Activated T-cell treated with anti-CD3 and anti-CD28 coated beads, Interleukin-2, amount 50 U/mL, for 72 hours (primary cell): ENCODE measurements around the gene CDH18. TPM values are rescaled to one million over a fixed set of nuclear protein-coding genes. Genes with fewer than 3 reads are reported as not detected.

ENCODE experiments used
- ATAC-seq, 2 donors: fragments of 150-1000 bp; cut with Tn5 transposase; replicated peaks in 1 of 2; 2 replicates each; pipeline ENCODE4 v1.10.0; 2021; ENCODE audit warnings: moderate library complexity in 2 of 2, mild to moderate bottlenecking in 1 of 2
- DNase-seq, 2 donors: peaks; one replicate each; pipeline ENCODE4 v3.0.0; 2021 to 2022; ENCODE audit warnings: mixed read lengths in 1 of 2
- H3K27ac Mint-ChIP-seq: one replicate; pipeline ENCODE4 v1.8.0; 2022; ENCODE audit warnings: mild to moderate bottlenecking, moderate library complexity, mixed read lengths
- H3K27me3 Mint-ChIP-seq: one replicate; pipeline ENCODE4 v1.8.0; 2022; ENCODE audit warnings: low read depth, mixed read lengths
- H3K36me3 Mint-ChIP-seq, 2 donors: one replicate each; pipeline ENCODE4 v1.8.0; 2022; ENCODE audit warnings: mixed read lengths in 2 of 2, mild to moderate bottlenecking in 1 of 2; ENCODE audit not compliant: insufficient read depth in 2 of 2
- H3K4me1 Mint-ChIP-seq: one replicate; pipeline ENCODE4 v1.8.0; 2022; ENCODE audit warnings: low read depth, mixed read lengths
- H3K4me3 Mint-ChIP-seq, 2 donors: one replicate each; pipeline ENCODE4 v1.8.0; 2022; ENCODE audit warnings: mild to moderate bottlenecking in 2 of 2, mixed read lengths in 2 of 2, moderate library complexity in 2 of 2
- H3K9me3 Mint-ChIP-seq, 2 donors: one replicate each; pipeline ENCODE4 v1.8.0; 2022; ENCODE audit warnings: mixed read lengths in 2 of 2
- total RNA-seq, 2 donors: library from RNA; stranded (reverse); gene quantifications; one replicate each; pipeline ENCODE4 v1.2.3, GENCODE V29; 2022

Gene CDH18, protein sequence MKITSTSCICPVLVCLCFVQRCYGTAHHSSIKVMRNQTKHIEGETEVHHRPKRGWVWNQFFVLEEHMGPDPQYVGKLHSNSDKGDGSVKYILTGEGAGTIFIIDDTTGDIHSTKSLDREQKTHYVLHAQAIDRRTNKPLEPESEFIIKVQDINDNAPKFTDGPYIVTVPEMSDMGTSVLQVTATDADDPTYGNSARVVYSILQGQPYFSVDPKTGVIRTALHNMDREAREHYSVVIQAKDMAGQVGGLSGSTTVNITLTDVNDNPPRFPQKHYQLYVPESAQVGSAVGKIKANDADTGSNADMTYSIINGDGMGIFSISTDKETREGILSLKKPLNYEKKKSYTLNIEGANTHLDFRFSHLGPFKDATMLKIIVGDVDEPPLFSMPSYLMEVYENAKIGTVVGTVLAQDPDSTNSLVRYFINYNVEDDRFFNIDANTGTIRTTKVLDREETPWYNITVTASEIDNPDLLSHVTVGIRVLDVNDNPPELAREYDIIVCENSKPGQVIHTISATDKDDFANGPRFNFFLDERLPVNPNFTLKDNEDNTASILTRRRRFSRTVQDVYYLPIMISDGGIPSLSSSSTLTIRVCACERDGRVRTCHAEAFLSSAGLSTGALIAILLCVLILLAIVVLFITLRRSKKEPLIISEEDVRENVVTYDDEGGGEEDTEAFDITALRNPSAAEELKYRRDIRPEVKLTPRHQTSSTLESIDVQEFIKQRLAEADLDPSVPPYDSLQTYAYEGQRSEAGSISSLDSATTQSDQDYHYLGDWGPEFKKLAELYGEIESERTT
- not detected for total RNA-seq

DNA sequence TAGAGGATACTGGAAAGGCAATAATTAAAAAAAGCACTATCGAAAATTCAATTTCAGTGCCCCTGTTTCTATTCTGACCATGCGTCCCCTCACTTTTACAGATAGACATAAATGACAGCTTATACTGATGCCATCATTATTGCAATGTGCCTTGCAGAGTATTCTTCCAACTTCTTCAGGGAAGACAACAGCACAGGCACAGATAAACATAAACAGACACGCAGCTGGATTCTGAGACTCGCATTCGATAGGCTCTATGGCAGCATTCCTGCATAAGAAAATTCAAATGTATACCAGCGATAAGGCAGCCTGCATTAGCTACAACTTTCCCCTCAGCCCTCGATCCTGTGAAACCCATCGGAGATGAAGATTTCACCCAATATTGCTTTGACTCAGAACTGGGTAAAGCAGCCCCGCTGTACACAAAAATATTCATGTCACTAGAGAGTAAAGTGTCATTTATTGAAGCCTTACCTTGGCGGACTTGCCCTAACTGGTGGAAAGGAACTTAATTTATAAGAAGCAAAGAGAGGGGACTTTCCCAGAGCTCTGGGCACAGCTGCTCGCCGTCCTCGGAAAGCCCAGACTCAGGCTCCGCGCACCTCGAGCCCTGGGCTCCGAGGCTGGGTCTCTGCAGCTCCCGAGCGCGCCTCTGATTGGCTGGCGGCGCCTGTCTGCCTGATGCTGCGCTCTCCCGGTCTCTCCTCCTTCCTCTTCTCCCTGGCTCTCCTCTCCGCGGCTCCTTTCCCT is at the start of gene CDH18:
Gene CDH18, minus strand, starts transcription at position 589 of the 750 bp plus-strand sequence. CDS start 149,214 bp downstream, outside the sequence.
- no peak within 1 kb of the TSS for H3K27ac Mint-ChIP-seq
- H3K9me3 Mint-ChIP-seq, result peaks cover 4 to 8% of the 10 kb centered on the region in 2 donors

DNA sequence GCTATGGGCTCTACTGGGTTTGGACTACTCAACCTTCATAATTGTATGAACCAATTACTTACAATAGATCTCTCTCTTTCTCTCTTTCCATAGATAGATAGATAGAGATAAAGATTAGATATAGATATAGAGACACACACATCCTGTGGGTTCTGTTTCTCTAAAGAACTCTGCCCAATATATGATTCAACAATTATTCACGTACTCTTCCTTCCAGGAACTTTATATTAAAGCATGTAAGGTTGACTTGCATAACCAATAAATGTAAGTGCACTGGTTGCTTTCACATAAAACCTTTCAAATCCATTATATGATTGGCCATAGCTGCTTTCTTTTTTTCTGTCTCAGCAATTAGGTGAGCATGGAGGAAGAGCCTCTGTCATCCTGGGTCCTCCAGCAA is 46.7 kb upstream of the CDH18 start:
- Mint-ChIP-seq H3K27ac (no peak overlapping the region), H3K4me1 (no peaks in the 10 kb centered on the region), H3K9me3 (peaks cover 10 to 17% of the 10 kb centered on the region in 2 donors), H3K36me3 (peaks cover 2 to 3% of the 10 kb centered on the region in 2 donors), H3K27me3 (no peaks in the 10 kb centered on the region), H3K4me3 (no peak overlapping the region)
- no peak for ATAC-seq
- no peak for DNase-seq

More for the DNA sequence above, at the start of gene CDH18:
- no peaks in the 10 kb centered on the region for H3K27me3 Mint-ChIP-seq
- H3K4me1 Mint-ChIP-seq, result no peaks in the 10 kb centered on the region
- no peak for ATAC-seq
- no peak for DNase-seq
- H3K36me3 Mint-ChIP-seq, result peaks cover 0 to 3% of the 10 kb centered on the region in 2 donors
- H3K4me3 Mint-ChIP-seq, result no peak within 1 kb of the TSS

DNA sequence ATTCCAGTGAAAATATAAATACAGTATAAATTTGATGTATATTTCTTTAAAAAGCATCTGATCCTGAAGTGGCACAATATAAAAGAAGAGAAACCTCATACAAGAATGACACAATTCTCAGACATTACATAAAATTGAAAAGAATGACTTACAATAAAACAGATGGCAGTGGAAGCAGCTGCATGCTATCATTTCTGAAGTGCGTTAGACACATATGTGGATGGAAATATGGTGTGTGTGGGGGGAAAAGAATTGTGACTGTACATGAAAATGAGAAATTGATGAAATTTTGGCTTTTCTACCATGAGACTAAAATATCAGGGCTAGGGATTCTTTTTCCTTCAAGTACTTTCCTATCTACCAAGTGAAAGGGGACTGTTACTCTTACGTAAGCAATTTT is 45.9 kb upstream of the CDH18 start:
- Mint-ChIP-seq H3K36me3 (peaks cover 2 to 3% of the 10 kb centered on the region in 2 donors), H3K27me3 (no peaks in the 10 kb centered on the region), H3K4me1 (no peaks in the 10 kb centered on the region), H3K9me3 (peaks cover 8 to 13% of the 10 kb centered on the region in 2 donors), H3K27ac (no peak overlapping the region), H3K4me3 (no peak overlapping the region)
- DNase-seq (no peak), ATAC-seq (no peak)

DNA sequence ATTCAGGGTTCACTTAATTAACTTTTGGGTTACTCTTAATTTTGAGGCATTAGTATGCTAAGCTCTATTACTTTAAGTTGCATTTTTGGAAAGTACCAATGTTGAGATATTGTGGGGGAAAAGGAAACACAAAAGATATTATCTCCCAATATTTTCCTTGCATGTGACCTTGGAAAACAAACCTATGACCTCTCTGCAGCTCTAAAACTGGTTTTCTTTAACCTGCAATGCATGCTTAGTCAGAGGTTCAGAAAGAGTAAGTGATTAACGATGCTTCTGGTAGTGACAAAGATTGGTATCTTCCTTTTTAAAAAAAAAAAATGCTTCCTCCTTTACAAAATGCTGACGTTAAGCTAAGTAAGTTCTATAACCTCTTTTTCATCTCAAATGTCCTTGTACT is 44.9 kb upstream of the CDH18 start:
- Mint-ChIP-seq H3K27ac (no peak overlapping the region), H3K4me1 (no peaks in the 10 kb centered on the region), H3K36me3 (peaks cover 2 to 3% of the 10 kb centered on the region in 2 donors), H3K9me3 (peaks cover 8% of the 10 kb centered on the region in 2 donors), H3K4me3 (no peak overlapping the region), H3K27me3 (no peaks in the 10 kb centered on the region)
- DNase-seq (no peak), ATAC-seq (no peak)

DNA sequence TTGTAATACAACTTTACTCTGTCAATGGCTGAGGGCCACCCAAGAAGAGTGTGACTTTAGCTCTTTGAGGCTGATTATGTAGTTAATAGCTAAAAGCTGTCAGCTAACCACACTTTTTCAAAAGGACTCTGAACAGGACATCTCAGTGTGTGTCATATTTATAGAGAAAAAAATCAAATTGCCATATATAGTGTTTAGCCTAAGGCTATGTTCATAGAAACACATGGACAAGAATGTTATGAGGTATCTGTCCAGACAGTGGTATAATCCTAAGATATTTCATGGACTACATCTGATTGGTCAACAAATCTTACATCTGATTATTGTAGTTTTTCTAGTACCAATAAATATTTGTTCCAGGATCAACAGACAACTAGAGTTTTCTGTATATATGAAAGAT is 42.1 kb upstream of the CDH18 start:
- DNase-seq (no peak), ATAC-seq (no peak)
- Mint-ChIP-seq H3K4me3 (no peak overlapping the region), H3K4me1 (no peaks in the 10 kb centered on the region), H3K36me3 (no peaks in the 10 kb centered on the region), H3K27ac (no peak overlapping the region), H3K27me3 (no peaks in the 10 kb centered on the region), H3K9me3 (peaks cover 0 to 4% of the 10 kb centered on the region in 2 donors)

DNA sequence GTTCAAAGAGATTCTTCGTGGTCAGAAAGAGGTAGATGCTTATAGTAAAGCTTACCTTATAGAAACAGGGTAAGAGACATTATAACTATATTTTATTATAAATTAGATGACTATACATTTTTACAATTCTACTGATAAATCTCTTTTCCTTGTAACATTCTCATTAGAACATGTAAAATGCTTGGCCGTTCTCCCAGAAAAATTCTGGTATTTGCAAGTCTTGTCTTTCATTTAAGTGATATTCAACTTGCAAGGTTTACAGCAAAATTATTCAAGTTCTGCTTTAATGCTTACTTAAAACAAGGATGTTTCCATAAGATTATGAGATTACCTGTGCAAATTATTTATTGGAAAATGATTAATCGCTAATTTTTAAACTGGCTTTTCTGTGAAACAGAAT is 41.3 kb upstream of the CDH18 start:
- H3K27ac Mint-ChIP-seq, result no peak overlapping the region
- ATAC-seq, result no peak
- H3K4me1 Mint-ChIP-seq, result no peaks in the 10 kb centered on the region
- H3K27me3 Mint-ChIP-seq, result no peaks in the 10 kb centered on the region
- peaks cover 0 to 3% of the 10 kb centered on the region in 2 donors for H3K9me3 Mint-ChIP-seq
- no peaks in the 10 kb centered on the region for H3K36me3 Mint-ChIP-seq
- no peak for DNase-seq
- H3K4me3 Mint-ChIP-seq, result no peak overlapping the region

DNA sequence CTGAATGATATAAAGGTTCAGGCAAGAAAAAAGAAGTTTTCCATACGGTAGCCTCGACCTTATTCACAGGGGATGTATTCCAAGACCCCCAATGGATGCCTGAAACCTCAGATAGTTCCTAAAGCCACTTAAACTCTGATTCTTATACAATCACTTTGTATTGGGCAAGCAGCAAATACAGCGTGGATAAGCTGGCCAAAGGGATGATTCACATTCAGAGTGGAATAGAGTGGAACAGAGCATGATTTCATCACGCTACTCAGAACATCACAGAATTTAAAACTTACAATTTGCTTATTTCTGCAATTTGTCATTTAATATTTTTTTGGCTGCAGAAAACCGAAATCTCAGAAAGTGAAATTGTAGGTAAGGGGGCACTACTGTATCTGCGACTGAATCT is 40.5 kb upstream of the CDH18 start:
- no peak for ATAC-seq
- no peak overlapping the region for H3K27ac Mint-ChIP-seq
- no peaks in the 10 kb centered on the region for H3K36me3 Mint-ChIP-seq
- H3K4me1 Mint-ChIP-seq, result no peaks in the 10 kb centered on the region
- DNase-seq, result no peak
- H3K9me3 Mint-ChIP-seq, result peaks cover 2 to 5% of the 10 kb centered on the region in 2 donors
- H3K27me3 Mint-ChIP-seq, result no peaks in the 10 kb centered on the region
- H3K4me3 Mint-ChIP-seq, result no peak overlapping the region

DNA sequence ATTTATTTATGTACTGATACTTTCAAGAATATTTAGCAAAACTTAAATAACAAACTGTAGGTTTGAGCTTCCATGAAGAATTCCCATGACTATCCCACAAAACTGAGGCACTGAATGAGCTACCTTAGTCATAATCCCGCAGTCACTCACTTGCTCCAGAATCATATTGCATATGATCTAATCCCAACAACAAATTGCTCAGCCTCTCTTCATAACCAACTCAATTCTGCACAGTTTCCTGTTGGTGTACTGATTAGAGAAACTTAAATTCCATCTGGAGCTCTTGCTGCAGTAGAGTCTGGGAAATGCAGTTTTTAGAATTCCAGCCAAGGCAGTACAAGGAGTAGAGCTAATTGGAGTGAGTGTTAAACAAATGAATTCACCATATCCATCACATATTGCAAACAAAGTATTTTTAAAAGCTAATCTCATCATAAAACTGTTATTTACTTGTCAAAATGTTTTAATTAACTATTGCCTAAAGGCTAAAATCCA is 35.7 kb upstream of the CDH18 start:
- Mint-ChIP-seq H3K4me1 (no peaks in the 10 kb centered on the region), H3K9me3 (peaks cover 8 to 11% of the 10 kb centered on the region in 2 donors), H3K27ac (no peak overlapping the region), H3K4me3 (no peak overlapping the region), H3K36me3 (no peaks in the 10 kb centered on the region), H3K27me3 (no peaks in the 10 kb centered on the region)
- DNase-seq (no peak), ATAC-seq (no peak)

DNA sequence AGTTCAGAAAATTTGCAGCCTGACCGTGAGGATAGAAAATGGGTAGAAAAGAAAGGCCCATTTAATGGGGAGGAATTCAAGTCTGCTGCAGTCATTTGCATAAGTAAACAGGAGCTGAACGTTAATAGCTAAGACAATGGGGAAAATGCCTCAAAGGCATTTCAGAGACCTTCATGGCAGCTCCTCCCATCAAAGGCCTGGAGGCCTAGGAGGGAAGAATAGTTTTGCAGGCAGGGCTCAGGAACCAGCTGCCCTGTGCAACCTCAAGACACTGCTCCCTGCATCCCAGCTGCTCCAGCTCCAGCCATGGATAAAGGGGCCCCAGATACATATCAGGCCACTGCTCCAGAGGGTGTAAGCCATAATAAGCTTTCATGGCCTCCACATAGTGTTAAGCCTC is 32.2 kb upstream of the CDH18 start:
- Mint-ChIP-seq H3K36me3 (no peaks in the 10 kb centered on the region), H3K27ac (no peak overlapping the region), H3K9me3 (peaks cover 11 to 13% of the 10 kb centered on the region in 2 donors), H3K4me1 (no peaks in the 10 kb centered on the region), H3K27me3 (no peaks in the 10 kb centered on the region), H3K4me3 (no peak overlapping the region)
- ATAC-seq (no peak), DNase-seq (no peak)

DNA sequence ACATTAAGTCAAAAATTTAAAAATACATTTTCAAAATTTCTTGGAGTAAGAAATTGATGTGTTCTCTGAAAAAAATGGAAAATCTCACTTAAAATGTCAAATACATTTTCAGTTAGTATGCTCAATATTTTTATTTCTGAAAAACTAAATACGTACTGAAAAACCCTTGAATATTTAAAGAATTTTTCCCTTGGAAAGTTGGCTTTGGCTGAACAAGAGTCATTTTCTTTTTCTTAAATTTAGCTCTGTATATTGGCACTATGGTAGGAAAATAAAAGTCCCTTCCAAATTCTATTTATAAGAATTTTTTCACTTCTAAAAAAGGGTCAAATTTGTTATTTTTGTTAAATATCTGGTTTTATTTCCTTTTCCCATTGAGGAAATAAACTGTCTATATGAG is 29.0 kb upstream of the CDH18 start:
- Mint-ChIP-seq H3K27ac (no peak overlapping the region), H3K9me3 (peaks cover 11 to 14% of the 10 kb centered on the region in 2 donors), H3K4me3 (no peak overlapping the region), H3K4me1 (no peaks in the 10 kb centered on the region), H3K36me3 (no peaks in the 10 kb centered on the region), H3K27me3 (no peaks in the 10 kb centered on the region)
- DNase-seq (no peak), ATAC-seq (no peak)

DNA sequence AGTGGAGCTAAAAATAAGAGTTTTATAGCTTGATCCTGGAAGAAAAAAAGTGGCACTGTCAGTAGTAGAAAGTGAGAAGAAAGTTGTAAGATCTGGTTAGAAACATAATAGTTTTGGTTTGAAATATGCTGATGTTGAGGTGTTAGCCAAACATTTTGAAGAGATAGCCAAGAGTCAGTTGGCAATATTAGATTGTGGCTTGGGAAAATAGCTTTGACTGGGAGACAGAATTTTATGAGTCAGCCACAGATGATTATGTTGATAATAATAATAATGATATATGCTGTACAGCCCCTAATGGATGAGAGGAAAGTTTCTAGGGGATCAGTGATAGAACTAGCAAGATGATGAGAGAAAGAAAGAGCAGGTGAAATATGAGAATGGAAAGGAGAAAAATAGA is 12.4 kb upstream of the CDH18 start:
- H3K9me3 Mint-ChIP-seq, result peaks cover 12 to 16% of the 10 kb centered on the region in 2 donors
- no peaks in the 10 kb centered on the region for H3K27me3 Mint-ChIP-seq
- H3K27ac Mint-ChIP-seq, result no peak overlapping the region
- H3K4me1 Mint-ChIP-seq, result no peaks in the 10 kb centered on the region
- DNase-seq (no peak), ATAC-seq (no peak)
- H3K4me3 Mint-ChIP-seq, result no peak overlapping the region
- peaks cover 0 to 2% of the 10 kb centered on the region in 2 donors for H3K36me3 Mint-ChIP-seq

DNA sequence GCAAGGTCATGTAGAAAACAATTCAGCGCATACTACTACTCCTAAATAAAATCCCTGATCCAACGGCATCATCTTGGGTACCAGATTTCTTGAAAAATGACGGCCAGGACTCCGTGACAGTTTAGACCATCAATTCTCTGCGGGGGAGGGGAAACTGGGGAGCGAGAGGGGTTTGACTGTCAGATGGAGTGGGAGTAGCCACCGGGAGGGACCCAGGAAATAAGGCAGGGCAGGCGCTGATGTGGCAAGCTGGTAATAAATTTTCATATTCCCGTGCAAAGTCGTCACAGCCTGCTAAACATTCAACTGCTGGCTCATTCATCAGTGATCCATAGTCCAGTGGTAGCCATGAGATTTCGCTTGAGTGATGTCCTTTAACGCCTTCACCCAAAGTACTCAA is 457 bp upstream of the CDH18 start:
- Mint-ChIP-seq H3K4me1 (no peaks in the 10 kb centered on the region), H3K9me3 (peaks cover 4 to 10% of the 10 kb centered on the region in 2 donors), H3K4me3 (no peak overlapping the region), H3K27ac (no peak overlapping the region), H3K36me3 (peaks cover 0 to 3% of the 10 kb centered on the region in 2 donors), H3K27me3 (no peaks in the 10 kb centered on the region)
- DNase-seq (no peak), ATAC-seq (no peak)

DNA sequence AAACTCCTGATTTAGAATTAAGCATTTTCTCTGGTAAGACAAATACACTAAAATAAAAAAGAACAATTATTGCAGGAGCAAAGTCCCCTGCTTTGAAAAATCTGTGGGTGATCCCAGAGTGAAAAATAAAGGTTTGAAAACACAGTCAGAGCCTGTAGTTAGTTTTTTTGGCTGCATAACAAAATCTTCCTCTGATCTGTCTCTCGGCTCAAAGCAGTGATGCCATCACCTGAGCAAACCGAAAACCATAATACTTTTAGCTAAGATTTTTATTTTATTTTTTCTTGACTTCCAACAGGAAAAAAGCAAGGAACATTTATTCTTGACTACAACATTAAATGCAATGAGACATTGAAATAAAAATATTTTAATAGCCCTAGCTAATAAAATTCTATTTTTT is 1.2 kb downstream of the CDH18 start:
- Mint-ChIP-seq H3K4me3 (no peak overlapping the region), H3K27ac (no peak overlapping the region), H3K36me3 (peaks cover 0 to 3% of the 10 kb centered on the region in 2 donors), H3K9me3 (peaks cover 4 to 8% of the 10 kb centered on the region in 2 donors), H3K27me3 (no peaks in the 10 kb centered on the region), H3K4me1 (no peaks in the 10 kb centered on the region)
- ATAC-seq (no peak), DNase-seq (no peak)
